ENCODE measurements around the gene MICAL1. TPM values are rescaled to one million over a fixed set of nuclear protein-coding genes. Genes with fewer than 3 reads are reported as not detected.

MICAL1 gene
- total and polyA plus RNA-seq, 2 experiments from 2014 or later, result 46.5 to 51.2 TPM

GRCh38 chr6:109446541-109446940, 9.0 kb downstream of the MICAL1 start:
- H3K4me1 ChIP-seq (ENCODE audit: insufficient read depth), result peaks cover 6% of the 10 kb centered on the region
- no peak overlapping the region for H3K4me3 ChIP-seq
- no peak overlapping the region for H2AFZ ChIP-seq
- no peaks in the 10 kb centered on the region for H3K27me3 ChIP-seq
- no peaks in the 10 kb centered on the region for H3K9me3 ChIP-seq (ENCODE audit: low read depth)
- H3K36me3 ChIP-seq (replicated peaks; ENCODE audit: insufficient read depth, low read depth), result no peaks in the 10 kb centered on the region
- WGBS (ENCODE audit: low lambda C conversion rate, missing lambda C conversion rate), result 98% methylated on average over 8 of the region's 8 CpGs
- H3K9me2 ChIP-seq (replicated peaks; ENCODE audit: insufficient read depth), result no peaks in the 10 kb centered on the region
- no peaks in the 10 kb centered on the region for H4K20me1 ChIP-seq (ENCODE audit: insufficient read depth, poor library complexity, severe bottlenecking)
- no peak for TF ChIP-seq CTCF (IDR thresholded peaks at IDR 0.05; ENCODE audit: poor library complexity)
- TF ChIP-seq EZH2 (IDR thresholded peaks at IDR 0.05; ENCODE audit: borderline replicate concordance), result no peak
- TF ChIP-seq EZH2phosphoT487 (IDR thresholded peaks at IDR 0.05; ENCODE audit: low read depth, severe bottlenecking, unreplicated experiment), result no peak
- DNase-seq (ENCODE audit: low spot score), result no peak
- no peak overlapping the region for H3K4me2 ChIP-seq
- H3K79me2 ChIP-seq, result peaks cover 9% of the 10 kb centered on the region
- no peak overlapping the region for H3K27ac ChIP-seq

DNA sequence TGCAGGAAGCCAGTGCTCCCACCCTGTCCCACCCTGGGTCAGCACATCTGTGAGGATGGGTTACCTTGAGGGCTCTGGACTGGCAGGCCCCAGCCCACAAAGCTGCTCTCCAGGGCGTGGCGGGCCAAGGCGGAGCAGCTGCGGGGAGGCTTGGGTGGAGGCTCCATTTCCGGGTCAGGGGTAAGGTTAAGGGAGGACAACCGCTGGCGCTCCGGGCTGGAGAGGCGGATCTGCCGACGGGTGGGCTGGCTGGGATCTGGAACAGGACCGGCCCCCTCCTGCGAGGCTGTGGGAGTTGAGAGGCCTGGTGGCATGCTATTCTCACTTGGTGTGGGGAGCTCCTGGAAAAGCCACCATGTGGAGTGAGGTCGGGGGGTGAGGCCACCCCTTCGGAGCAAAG, 9.5 kb downstream of the MICAL1 start:
- DNase-seq (ENCODE audit: low spot score), result no peak
- H3K36me3 ChIP-seq (replicated peaks; ENCODE audit: insufficient read depth, low read depth), result no peaks in the 10 kb centered on the region
- 94% methylated on average over 15 of the region's 15 CpGs for WGBS (ENCODE audit: low lambda C conversion rate, missing lambda C conversion rate)

DNA sequence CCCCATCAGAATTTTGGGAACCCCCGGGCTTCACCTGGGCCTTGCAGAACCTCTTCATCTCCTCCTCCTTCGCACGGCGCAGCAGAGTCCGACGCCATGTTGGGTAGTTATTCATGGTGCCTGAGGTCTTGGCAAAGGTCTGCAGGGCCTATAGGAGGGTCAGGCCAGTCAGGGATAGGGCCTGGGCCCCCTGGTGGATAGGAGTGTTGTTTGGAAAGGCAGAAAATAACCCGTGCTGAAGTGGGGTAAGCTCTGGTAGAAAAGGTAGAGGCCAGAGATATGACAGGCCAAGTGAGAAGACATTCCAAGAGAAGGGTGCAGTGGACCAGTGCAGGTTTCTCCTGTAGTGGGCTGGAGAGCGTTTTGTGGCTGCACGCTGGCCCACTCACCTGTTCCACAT, 10.2 kb downstream of the MICAL1 start:
- TF ChIP-seq EZH2phosphoT487 (IDR thresholded peaks at IDR 0.05; ENCODE audit: low read depth, severe bottlenecking, unreplicated experiment) (no peak), CTCF (IDR thresholded peaks at IDR 0.05; ENCODE audit: poor library complexity) (peak; percentile 5)
- Histone ChIP-seq H3K9me3 (ENCODE audit: low read depth) (no peaks in the 10 kb centered on the region), H3K4me2 (no peak overlapping the region), H3K27ac (no peak overlapping the region), H3K27me3 (no peaks in the 10 kb centered on the region), H3K79me2 (peaks cover 9% of the 10 kb centered on the region), H2AFZ (no peak overlapping the region), H4K20me1 (ENCODE audit: insufficient read depth, poor library complexity, severe bottlenecking) (no peaks in the 10 kb centered on the region), H3K9me2 (replicated peaks; ENCODE audit: insufficient read depth) (no peaks in the 10 kb centered on the region), H3K4me1 (ENCODE audit: insufficient read depth) (peaks cover 8% of the 10 kb centered on the region), H3K36me3 (replicated peaks; ENCODE audit: insufficient read depth, low read depth) (no peaks in the 10 kb centered on the region), H3K4me3 (no peak overlapping the region)
- 92% methylated on average over 9 of the region's 9 CpGs for WGBS (ENCODE audit: low lambda C conversion rate, missing lambda C conversion rate)
- no peak for DNase-seq (ENCODE audit: low spot score)

More for the DNA sequence above, 9.5 kb downstream of the MICAL1 start:
- TF ChIP-seq CTCF (IDR thresholded peaks at IDR 0.05; ENCODE audit: poor library complexity) (no peak), EZH2 (IDR thresholded peaks at IDR 0.05; ENCODE audit: borderline replicate concordance) (no peak), EZH2phosphoT487 (IDR thresholded peaks at IDR 0.05; ENCODE audit: low read depth, severe bottlenecking, unreplicated experiment) (no peak)
- no peaks in the 10 kb centered on the region for H3K27me3 ChIP-seq
- no peak overlapping the region for H3K4me2 ChIP-seq
- no peak overlapping the region for H3K4me3 ChIP-seq
- H3K4me1 ChIP-seq (ENCODE audit: insufficient read depth), result peaks cover 8% of the 10 kb centered on the region
- H3K79me2 ChIP-seq, result peaks cover 9% of the 10 kb centered on the region
- H3K27ac ChIP-seq, result no peak overlapping the region
- H4K20me1 ChIP-seq (ENCODE audit: insufficient read depth, poor library complexity, severe bottlenecking), result no peaks in the 10 kb centered on the region
- H3K9me3 ChIP-seq (ENCODE audit: low read depth), result no peaks in the 10 kb centered on the region
- H2AFZ ChIP-seq, result no peak overlapping the region
- H3K9me2 ChIP-seq (replicated peaks; ENCODE audit: insufficient read depth), result no peaks in the 10 kb centered on the region

DNA sequence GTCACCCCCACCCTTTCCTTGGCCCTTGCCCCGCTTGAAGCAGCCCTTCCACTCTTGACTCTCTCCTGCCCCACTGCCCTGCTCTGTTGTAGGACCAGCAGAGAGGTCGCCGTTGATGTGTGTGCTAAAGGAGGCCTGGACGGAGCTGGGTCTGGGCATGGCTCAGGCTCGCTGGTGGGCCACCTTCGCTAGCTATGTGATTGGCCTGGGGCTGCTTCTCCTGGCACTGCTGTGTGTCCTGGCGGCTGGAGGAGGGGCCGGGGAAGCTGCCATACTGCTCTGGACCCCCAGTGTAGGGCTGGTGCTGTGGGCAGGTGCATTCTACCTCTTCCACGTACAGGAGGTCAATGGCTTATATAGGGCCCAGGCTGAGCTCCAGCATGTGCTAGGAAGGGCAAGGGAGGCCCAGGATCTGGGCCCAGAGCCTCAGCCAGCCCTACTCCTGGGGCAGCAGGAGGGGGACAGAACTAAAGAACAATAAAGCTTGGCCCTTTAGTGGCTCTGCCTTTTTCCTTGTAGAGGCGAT, 12.1 kb downstream of the MICAL1 start:
- Histone ChIP-seq H3K9me3 (ENCODE audit: low read depth) (no peaks in the 10 kb centered on the region), H3K36me3 (replicated peaks; ENCODE audit: insufficient read depth, low read depth) (no peaks in the 10 kb centered on the region), H3K4me3 (no peak overlapping the region), H3K79me2 (peaks cover 9% of the 10 kb centered on the region), H3K9me2 (replicated peaks; ENCODE audit: insufficient read depth) (no peaks in the 10 kb centered on the region), H3K27ac (no peak overlapping the region), H4K20me1 (ENCODE audit: insufficient read depth, poor library complexity, severe bottlenecking) (no peaks in the 10 kb centered on the region), H3K4me1 (ENCODE audit: insufficient read depth) (peaks cover 8% of the 10 kb centered on the region), H3K27me3 (no peaks in the 10 kb centered on the region), H3K4me2 (no peak overlapping the region), H2AFZ (no peak overlapping the region)
- no peak for DNase-seq (ENCODE audit: low spot score)
- TF ChIP-seq EZH2phosphoT487 (IDR thresholded peaks at IDR 0.05; ENCODE audit: low read depth, severe bottlenecking, unreplicated experiment) (no peak), EZH2 (IDR thresholded peaks at IDR 0.05; ENCODE audit: borderline replicate concordance) (no peak), CTCF (IDR thresholded peaks at IDR 0.05; ENCODE audit: poor library complexity) (no peak)
- WGBS (ENCODE audit: low lambda C conversion rate, missing lambda C conversion rate), result 97% methylated on average over 10 of the region's 10 CpGs
